Activated CD4-positive, alpha-beta T cell treated with anti-CD3 and anti-CD28 coated beads for 24 hours (primary cell): ENCODE results near the gene MPP7.
"Not testable (repeated sequence)": the region's sequence is repeated elsewhere in the genome, so short reads cannot be mapped to it uniquely, and the experiment has no call there.

Source experiments
- DNase-seq, 2 donors: peaks; one replicate each; pipeline ENCODE4 v3.0.0-alpha.2; 2020; ENCODE audit warnings: low read depth in 2 of 2

Gene MPP7

DNA sequence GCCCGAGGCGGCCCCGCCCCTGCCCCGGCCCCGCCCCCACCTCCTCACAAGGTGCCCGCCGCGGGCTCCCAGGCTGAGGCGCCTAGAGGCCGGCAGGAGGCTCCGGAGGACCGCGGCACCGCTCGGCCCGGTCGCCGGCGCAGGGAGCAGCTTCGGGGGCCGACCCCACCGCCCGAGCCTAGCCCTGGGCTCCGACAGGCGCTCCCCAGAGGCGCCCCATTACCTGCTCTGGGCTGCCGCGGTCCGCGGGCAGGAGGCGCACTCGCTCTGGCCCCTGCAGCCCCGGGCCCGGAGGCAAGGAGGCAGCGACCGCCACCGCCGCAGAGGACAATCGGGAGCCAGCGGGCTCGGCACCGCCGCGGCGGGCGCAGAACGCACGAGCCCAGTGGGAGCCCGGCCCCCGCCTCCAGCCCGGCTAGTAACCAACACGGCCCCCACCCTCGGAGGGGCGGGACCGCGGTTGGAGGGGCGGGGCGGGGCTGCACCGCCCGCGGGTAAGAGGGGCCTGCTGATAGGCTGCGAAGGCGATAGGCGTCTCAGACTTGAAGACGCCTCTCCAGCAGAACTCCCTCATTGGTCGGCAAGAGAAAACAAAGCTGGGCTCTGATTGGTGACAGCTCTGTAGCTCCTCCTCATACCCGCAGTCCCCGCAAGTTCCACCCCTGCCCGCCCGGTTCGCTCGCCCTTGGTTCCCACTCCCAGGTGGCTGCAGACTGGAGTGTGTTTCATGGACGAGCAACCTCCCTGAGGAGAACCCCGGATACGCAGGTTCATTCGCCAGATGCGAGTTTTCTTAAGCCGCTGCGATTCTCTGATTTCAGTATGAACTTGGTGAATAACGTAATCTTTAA, at the start of gene MPP7:
Gene MPP7, minus strand, starts transcription at position 427 of the 851 bp plus-strand sequence. CDS start 64,460 bp downstream, outside the sequence.
- peak; percentile 90 to 92 for DNase-seq

GRCh38 chr10:28349892-28350291, 47.0 kb upstream of the MPP7 start:
- no peak for DNase-seq

- no peak for DNase-seq
These were observed 41.4 kb upstream of the MPP7 start for GRCh38 chr10:28343987-28344895.

- no peak for DNase-seq
These were observed 40.4 kb upstream of the MPP7 start for GRCh38 chr10:28343252-28343651.

- not testable (repeated sequence) for DNase-seq
These were observed 38.8 kb upstream of the MPP7 start for GRCh38 chr10:28341679-28342078.

DNA sequence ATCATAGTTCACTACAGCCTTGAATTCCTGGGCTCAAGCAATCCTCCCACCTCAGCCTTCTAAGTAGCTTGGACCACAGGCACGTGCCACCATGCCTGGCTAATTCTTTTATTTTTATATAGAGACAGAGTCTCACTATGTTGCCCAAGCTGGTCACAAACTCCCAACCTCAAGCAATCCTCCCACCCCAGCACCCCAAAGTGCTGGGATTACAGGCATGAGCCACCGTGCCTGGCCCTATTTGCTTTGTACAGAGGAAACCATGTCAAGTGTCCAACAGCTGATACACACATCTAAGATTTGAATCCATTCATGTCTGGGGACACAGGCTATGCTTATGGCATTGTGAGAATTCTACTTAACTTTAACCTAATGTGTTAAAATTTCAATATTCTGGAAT, 29.9 kb upstream of the MPP7 start:
- no peak for DNase-seq

DNA sequence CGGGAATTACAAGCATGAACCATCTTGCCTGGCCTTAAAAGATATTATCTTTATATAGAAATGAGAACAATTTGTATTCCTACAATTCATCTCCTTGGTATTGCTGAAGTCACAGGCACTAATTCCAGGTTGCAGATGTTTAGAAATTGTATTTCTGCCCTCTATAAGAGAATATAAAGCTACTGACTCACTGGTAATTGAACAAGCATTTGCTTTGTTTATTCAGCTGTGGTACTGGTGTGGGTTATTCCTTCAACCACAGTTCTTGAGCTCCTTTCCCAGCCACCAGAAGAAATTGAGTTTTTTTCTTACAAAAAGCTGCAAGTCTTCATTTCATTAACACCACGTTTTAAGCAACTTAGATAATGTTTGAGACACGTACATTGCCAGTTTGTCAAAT, 29.0 kb upstream of the MPP7 start:
- no peak for DNase-seq

DNA sequence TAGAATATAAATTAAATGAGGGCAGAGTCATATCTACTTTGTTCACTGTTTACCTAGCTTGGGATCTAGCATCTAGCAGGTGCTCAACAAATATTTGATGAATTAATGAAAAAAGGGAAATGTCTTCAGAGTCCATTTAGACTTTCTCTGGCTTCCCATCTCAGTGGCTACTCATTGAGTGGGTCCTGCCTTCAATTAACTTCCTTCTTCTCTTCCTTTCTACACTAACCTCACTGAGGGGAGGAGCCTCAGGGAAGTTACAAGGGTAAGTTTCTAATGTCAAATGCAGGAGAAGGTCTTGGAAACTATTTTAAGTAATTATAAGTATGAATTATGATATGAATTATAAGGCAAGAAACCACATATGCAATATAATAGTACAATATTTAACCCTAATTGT, 28.2 kb upstream of the MPP7 start:
- DNase-seq = no peak

- no peak for DNase-seq
These were observed 25.5 kb upstream of the MPP7 start for GRCh38 chr10:28328346-28328745.

DNA sequence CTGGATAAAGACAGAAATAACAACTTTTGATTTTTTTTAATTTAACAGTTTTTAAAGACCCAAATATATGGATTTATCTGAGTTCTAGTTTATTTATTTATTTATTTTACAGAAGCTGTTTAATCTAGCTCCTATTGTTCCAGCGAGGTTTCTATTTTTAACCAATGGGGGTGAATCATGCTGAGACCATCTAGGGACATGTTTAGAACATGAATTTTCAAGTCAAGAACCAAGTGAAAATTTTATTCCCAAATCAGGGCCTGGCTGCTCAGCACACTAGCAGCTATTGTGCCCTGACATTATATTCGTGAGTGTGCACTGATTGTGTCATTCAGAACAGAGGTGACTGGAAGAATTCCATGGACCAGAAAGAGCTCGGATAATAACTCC, 24.6 kb upstream of the MPP7 start:
- no peak for DNase-seq

DNA sequence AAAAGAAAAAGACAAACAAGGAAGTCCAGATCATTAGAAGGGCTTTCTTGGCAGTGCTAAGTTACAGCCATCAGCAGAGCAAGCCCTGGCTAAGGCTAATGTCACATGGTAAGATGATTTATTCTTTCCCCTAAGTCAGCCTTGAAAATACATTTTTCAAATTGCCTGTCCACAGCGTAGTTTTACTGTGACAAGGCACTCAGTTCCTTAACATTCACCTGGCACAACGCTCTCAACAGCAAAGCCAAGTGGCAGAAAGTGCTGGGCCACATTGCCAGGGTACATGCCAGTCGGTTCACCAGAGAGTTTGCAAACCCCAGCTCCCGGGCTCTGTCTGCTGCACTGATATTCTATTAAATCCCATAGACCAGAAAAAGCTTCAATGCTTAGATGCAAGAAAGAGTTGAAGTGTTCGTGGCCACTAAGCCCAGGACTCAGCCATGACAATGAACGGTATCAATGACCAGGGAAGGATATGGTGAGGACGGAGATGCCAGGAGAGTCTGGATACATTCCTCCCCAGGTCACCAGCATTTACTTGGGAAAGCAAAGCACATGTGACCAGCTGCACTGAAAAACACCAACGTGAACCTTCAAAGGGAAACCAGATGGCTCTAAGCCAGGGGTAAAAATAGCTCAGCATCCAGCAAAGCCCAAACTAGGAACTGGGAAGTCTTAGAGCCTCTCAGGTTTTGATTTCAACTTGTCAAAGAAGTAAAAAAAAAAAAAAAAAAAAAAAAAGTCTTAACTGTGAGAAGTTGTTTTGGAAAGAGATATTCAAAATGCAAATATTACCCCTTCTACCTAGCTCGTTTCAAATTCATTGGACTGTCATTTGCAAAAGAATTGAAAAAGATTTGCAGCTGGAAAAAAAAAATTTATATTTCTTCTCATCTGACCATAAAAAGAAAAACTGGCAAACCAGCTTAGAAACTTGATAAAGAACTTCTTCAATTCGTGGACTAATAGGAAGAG, 23.9 kb upstream of the MPP7 start:
- no peak for DNase-seq

DNA sequence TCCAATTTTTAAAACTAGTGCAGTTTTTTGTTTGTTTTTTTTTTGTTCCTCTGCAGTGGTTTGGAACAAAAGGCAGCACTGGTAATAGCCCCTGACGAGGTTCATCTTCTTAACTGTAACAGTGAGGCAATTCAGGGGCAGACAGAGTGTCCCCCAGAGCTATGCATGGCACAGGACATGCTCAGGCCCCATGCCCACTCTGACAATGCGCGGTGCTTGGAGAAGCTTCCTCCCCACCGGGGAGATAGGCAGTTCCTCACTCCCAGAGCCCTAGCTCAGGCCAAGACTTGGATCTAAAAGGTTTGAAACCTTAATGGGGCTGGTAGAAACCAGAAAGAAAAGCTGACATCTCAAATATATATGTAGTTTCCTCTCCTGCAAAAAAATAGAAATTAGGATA, 17.9 kb upstream of the MPP7 start:
- DNase-seq = no peak

GRCh38 chr10:28320090-28320489, 17.2 kb upstream of the MPP7 start:
- no peak for DNase-seq

DNA sequence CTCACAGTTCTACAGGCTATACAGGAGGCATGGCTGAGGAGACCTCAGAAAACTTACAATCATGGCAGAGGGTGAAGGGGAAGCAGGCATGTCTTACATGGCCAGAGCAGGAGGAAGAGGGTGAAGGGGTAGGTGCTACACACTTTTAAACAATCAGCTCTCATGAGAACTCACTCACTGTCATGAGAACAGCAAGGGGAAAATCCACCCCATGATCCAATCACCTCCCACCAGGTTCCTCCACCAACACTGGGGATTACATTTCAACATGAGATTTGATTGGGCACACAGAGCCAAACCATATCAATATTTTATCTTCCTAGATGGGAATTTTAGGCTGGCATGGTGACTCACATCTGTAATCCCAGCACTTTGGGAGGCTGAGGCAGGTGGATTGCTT, 16.2 kb upstream of the MPP7 start:
- DNase-seq = not testable (repeated sequence)

DNA sequence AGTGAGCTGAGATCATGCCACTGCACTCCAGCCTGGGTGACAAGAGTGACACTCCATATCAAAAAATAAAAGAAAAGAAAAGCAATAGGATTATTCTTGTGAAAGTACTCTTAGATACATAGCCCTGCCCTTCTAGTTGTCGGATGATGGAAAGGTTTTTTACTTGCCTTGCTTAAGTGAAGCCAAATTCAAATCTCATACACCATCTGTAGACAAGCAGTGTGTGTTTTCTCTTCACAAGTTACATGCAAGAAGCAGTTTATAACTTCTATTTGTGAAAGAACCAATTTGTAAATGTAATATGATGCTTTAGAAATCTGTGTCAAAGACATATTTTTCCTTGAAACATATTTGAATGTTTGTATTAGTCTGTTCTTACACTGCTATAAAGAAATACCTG, 15.8 kb upstream of the MPP7 start:
- DNase-seq = no peak

- DNase-seq = no peak
These were observed 14.9 kb upstream of the MPP7 start for GRCh38 chr10:28317760-28318159.

DNA sequence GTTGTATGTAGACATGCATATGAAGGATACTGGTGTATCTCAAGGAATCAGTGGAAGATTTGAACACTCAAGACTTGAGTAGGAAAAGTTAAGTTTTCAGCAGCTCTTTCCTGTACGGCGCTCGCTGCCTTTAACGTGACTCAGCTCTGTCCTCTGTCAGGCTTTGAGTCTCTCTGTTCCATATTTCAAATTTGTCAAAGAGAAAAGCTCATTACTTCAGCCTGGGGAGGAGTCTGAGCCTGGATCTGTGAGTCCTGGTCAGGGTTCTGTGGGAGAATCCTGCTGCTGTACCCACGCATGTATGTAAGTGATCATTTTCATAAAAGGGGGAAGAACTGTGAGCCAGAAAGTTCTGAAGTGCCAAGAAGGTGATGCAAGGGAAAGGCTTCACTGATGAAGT, 13.8 kb upstream of the MPP7 start:
- DNase-seq = no peak

GRCh38 chr10:28315140-28315539, 12.3 kb upstream of the MPP7 start:
- DNase-seq = no peak

DNA sequence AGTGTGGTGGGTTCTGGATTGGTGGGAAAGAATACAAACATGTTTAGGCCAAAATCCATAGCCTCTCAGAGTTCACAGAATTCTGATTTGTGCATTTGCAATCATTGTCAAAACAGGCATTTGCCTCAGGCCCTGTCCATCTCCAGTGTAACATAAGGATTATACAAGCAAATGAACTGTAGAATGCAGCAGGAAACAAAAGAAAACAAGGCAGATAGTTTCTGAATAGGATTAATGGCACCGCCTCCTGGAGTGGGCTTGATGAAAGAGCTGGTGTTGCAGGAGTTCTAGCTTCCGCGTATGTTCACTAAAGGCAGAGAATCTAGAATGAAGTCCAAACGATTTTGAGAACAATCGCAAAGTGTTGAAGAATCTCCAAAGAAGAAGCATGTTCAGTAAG, 11.3 kb upstream of the MPP7 start:
- DNase-seq = no peak

DNA sequence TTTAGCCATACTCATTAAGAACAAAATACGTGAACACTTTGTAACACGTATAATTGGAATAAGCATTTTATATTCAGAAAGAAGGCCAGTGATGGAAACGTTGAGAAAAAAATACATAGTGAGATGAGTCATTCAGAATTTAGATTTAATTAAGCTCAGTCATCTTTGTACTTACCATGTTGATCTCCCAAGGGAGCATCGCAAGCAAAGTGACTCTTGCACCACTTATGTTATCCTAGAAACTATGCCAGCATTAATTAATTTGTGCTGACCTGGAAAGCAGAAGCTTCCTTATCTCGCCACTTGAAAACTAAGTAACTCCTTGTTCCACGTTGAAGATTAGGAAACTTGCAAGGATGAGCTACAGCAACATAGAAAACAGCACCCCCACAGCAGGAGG, 9.7 kb upstream of the MPP7 start:
- DNase-seq = no peak

- DNase-seq = no peak
These were observed 8.2 kb upstream of the MPP7 start for GRCh38 chr10:28311104-28311503.

GRCh38 chr10:28307267-28307666, 4.4 kb upstream of the MPP7 start:
- no peak for DNase-seq
